K562 (cell line): ENCODE data around the gene FBXO21. TPM values are rescaled to one million over a fixed set of nuclear protein-coding genes. Genes with fewer than 3 reads are reported as not detected.

Source experiments
- ADNP ChIP-seq: fragments of 200-800 bp; sonication (Bioruptor generic); IDR thresholded peaks from 2 replicates; pipeline ENCODE4 v1.6.1; 2016; ENCODE audit warnings: missing genetic modification characterization, missing compliant biosample characterization
- BHLHE40 ChIP-seq: IDR thresholded peaks from 2 replicates; pipeline ENCODE4 v1.6.1; 2011; ENCODE audit warnings: low read length, improper control_type of control experiment
- BRF2 ChIP-seq: IDR thresholded peaks from 3 replicates; pipeline ENCODE4 v1.6.1; 2011; ENCODE audit warnings: borderline replicate concordance, mild to moderate bottlenecking; ENCODE audit not compliant: insufficient read length, insufficient read depth
- CBX1 ChIP-seq: sonication (generic); IDR thresholded peaks from 2 replicates; pipeline ENCODE4 v1.6.1; 2016; ENCODE audit warnings: antibody characterized with exemption, low read depth, mild to moderate bottlenecking
- CREB1 ChIP-seq, 2 experiments: sonication (generic) in 1 of 2; formaldehyde crosslinking in 1 of 2; IDR thresholded peaks; 2 replicates each; pipeline versions ENCODE4 v1.6.1 to v1.8.0; 2012 to 2022; ENCODE audit warnings: inconsistent platforms in 1 of 2, mild to moderate bottlenecking in 1 of 2, missing genetic modification reagents in 1 of 2, moderate library complexity in 1 of 2
- CTBP1 ChIP-seq: fragments of 450-650 bp; IDR thresholded peaks from 2 replicates; pipeline ENCODE4 v1.6.1; 2016; ENCODE audit warnings: borderline replicate concordance
- CXXC5 ChIP-seq: fragments of 250-450 bp; sonication (Bioruptor Pico); IDR thresholded peaks from 2 replicates; pipeline ENCODE4 v1.8.0; 2022; ENCODE audit warnings: inconsistent platforms, mild to moderate bottlenecking, moderate library complexity
- DPF2 ChIP-seq: fragments of 450-650 bp; IDR thresholded peaks from 2 replicates; pipeline ENCODE4 v1.6.1; 2016
- EGR1 ChIP-seq: fragments of 450-650 bp; conservative IDR thresholded peaks from 2 replicates; pipeline ENCODE4 v1.6.1; 2017; ENCODE audit warnings: mild to moderate bottlenecking
- EP400 ChIP-seq: fragments of 450-650 bp; IDR thresholded peaks from 2 replicates; pipeline ENCODE4 v1.6.1; 2017; ENCODE audit warnings: antibody characterized with exemption, mild to moderate bottlenecking, moderate library complexity
- FOXJ2 ChIP-seq: fragments of 200-800 bp; sonication (Bioruptor generic); IDR thresholded peaks from 2 replicates; pipeline ENCODE4 v1.6.1; 2016; ENCODE audit warnings: missing genetic modification characterization, missing compliant biosample characterization
- KAT7 ChIP-seq: sonication (generic); formaldehyde crosslinking; IDR thresholded peaks from 2 replicates; pipeline ENCODE4 v1.8.0; 2022; ENCODE audit warnings: missing genetic modification reagents, mild to moderate bottlenecking, borderline replicate concordance
- RB1 ChIP-seq: fragments of 450-650 bp; IDR thresholded peaks from 2 replicates; pipeline ENCODE4 v1.6.1; 2017; ENCODE audit warnings: low read depth, mild to moderate bottlenecking
- SMAD3 ChIP-seq: fragments of 450-650 bp; formaldehyde crosslinking; conservative IDR thresholded peaks from 2 replicates; pipeline ENCODE4 v1.4.0; 2020; ENCODE audit warnings: mild to moderate bottlenecking
- SP1 ChIP-seq: sonication (generic); formaldehyde crosslinking; IDR thresholded peaks from 2 replicates; pipeline ENCODE4 v1.8.1; 2022; ENCODE audit warnings: mild to moderate bottlenecking, missing genetic modification reagents
- SREBF2 ChIP-seq: sonication (generic); formaldehyde crosslinking; IDR thresholded peaks from 2 replicates; pipeline ENCODE4 v1.4.0; 2020; ENCODE audit warnings: mild to moderate bottlenecking, missing genetic modification reagents
- ZFX ChIP-seq: sonication (generic); formaldehyde crosslinking; IDR thresholded peaks from 2 replicates; pipeline ENCODE4 v1.8.0; 2022; ENCODE audit warnings: mild to moderate bottlenecking, missing genetic modification reagents, moderate library complexity
- ZNF146 ChIP-seq: IDR thresholded peaks from one replicate; pipeline ENCODE4 v1.6.1; 2018; ENCODE audit warnings: missing compliant biosample characterization; ENCODE audit not compliant: unreplicated experiment
- ZNF174 ChIP-seq: fragments of 250-450 bp; sonication (Bioruptor Pico); IDR thresholded peaks from 2 replicates; pipeline ENCODE4 v1.4.0; 2020; ENCODE audit warnings: mild to moderate bottlenecking
- ZNF695 ChIP-seq: fragments of 450-650 bp; formaldehyde crosslinking; IDR thresholded peaks from 2 replicates; pipeline ENCODE4 v1.4.0; 2020; ENCODE audit warnings: mild to moderate bottlenecking, moderate library complexity
- polyA plus RNA-seq, 8 experiments: library from polyadenylated mRNA; depleted of rRNA in 4 of 8; stranded (reverse) in 5 of 8; unstranded in 3 of 8; fragments of >200 nt; fragmentation: Nextera tagmentation in 2 of 8; fragmentation: Illumina TruSeq in 1 of 8; extraction: Ambion mirVana in 2 of 8; extraction: Trizol in 1 of 8; gene quantifications; 2 replicates each; pipeline versions ENCODE4 v1.2.1 to v1.2.3, GENCODE V29; 2011 to 2014; ENCODE audit warnings: inconsistent platforms in 1 of 8, missing spikeins in 1 of 8
- total RNA-seq, 7 experiments: library from RNA; depleted of rRNA in 6 of 7; stranded (reverse); fragments of >200 nt in 6 of 7; fragmentation: Illumina TruSeq in 2 of 7; extraction: Trizol in 2 of 7; gene quantifications; 2 replicates each; pipeline versions ENCODE4 v1.2.1 to v1.2.3, GENCODE V29; 2011 to 2021; ENCODE audit warnings: low replicate concordance in 1 of 7
- TF ChIP-seq, protein P1 (sequence below), 2 experiments: IDR thresholded peaks; 2 replicates each; pipeline ENCODE4 v1.6.1; 2012; ENCODE audit warnings: improper control_type of control experiment in 2 of 2, low read depth in 2 of 2, low read length in 2 of 2, borderline replicate concordance in 1 of 2
- TF ChIP-seq, protein P2 (sequence below): fragments of 450-650 bp; IDR thresholded peaks from 2 replicates; pipeline ENCODE4 v1.6.1; 2016; ENCODE audit warnings: antibody characterized with exemption
- TF ChIP-seq, protein P3 (sequence below), 2 experiments: fragments of 450-650 bp in 1 of 2; sonication (generic) in 1 of 2; formaldehyde crosslinking in 1 of 2; IDR thresholded peaks in 1 of 2; conservative IDR thresholded peaks in 1 of 2; 2 replicates each; pipeline versions ENCODE4 v1.6.1 to v1.8.1; 2016 to 2023; ENCODE audit warnings: mild to moderate bottlenecking in 2 of 2, moderate library complexity in 2 of 2, inconsistent platforms in 1 of 2, missing genetic modification reagents in 1 of 2

The FBXO21 gene
- total and polyA plus RNA-seq, 9 of the 15 experiments (the other 6 are each of a cell fraction or from before 2014, with no cell fraction given), result 3.0 to 50.9 (median 9.1) TPM

DNA sequence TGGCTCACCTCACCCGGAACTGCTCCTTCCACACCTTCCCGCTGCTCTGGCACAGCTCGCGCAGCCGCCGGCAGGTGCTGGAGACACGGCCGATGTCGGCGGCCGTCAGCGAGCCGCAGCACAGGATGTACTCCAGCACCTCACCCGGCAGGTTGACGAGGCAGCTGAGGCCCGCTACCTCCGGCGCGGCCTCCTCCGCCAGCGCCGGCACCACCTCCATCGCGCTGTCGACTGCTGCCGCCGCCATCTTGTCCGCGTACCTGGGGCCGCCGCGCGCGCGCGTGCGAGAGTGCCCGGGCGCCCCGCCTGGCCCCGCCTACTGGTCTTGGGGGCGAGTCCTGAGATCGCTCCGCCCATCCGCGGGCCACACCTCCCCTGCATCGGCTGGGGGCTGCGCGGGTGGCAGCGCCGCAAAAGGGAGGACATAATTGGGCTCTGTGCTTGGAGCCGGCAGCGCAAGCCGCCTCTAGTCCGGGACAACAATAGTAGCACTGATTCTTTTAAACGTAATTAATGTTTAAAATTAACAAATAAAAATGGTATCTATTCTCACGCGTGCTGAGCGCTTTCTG is at the start of gene FBXO21 (continued):
- TF ChIP-seq ZFX (CRISPR knock-in tag) (peak; percentile 91), EP400 (0 out of 2 replicates have a peak, but pooled peaks have one; percentile 35), CREB1 (IDR thresholded peaks at IDR 0.05) (peak; percentile 22; the same call in 1 of the 2 replicates), CREB1 (CRISPR knock-in tag; IDR thresholded peaks at IDR 0.05) (0 out of 2 replicates have a peak, but pooled peaks have one; percentile 14), SP1 (peak; percentile 68), BHLHE40 (peak; percentile 69), SREBF2 (CRISPR knock-in tag) (no peak), RB1 (peak; percentile 93), FOXJ2 (no peak), DPF2 (no peak), SMAD3 (CRISPR knock-in tag) (no peak), CTBP1 (peak; percentile 85), ZNF146 (CRISPR knock-in tag) (no peak), CXXC5 (peak; percentile 71), ZNF695 (CRISPR knock-in tag) (no peak), BRF2 (no peak), KAT7 (0 out of 2 replicates have a peak, but pooled peaks have one; percentile 62), ZNF174 (no peak), CBX1 (0 out of 2 replicates have a peak, but pooled peaks have one; percentile 29), ADNP (no peak), EGR1 (peak; percentile 20; the same call in 1 of the 2 replicates)
- TF ChIP-seq, protein P1, sequence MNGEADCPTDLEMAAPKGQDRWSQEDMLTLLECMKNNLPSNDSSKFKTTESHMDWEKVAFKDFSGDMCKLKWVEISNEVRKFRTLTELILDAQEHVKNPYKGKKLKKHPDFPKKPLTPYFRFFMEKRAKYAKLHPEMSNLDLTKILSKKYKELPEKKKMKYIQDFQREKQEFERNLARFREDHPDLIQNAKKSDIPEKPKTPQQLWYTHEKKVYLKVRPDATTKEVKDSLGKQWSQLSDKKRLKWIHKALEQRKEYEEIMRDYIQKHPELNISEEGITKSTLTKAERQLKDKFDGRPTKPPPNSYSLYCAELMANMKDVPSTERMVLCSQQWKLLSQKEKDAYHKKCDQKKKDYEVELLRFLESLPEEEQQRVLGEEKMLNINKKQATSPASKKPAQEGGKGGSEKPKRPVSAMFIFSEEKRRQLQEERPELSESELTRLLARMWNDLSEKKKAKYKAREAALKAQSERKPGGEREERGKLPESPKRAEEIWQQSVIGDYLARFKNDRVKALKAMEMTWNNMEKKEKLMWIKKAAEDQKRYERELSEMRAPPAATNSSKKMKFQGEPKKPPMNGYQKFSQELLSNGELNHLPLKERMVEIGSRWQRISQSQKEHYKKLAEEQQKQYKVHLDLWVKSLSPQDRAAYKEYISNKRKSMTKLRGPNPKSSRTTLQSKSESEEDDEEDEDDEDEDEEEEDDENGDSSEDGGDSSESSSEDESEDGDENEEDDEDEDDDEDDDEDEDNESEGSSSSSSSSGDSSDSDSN (IDR thresholded peaks at IDR 0.05; ENCODE audit: borderline replicate concordance in 1 of 2, low read depth in 2 of 2, low read length in 2 of 2), result peak in 1 of 2 experiments; percentile 37; a peak in 1 of 4 replicates
- TF ChIP-seq, protein P2, sequence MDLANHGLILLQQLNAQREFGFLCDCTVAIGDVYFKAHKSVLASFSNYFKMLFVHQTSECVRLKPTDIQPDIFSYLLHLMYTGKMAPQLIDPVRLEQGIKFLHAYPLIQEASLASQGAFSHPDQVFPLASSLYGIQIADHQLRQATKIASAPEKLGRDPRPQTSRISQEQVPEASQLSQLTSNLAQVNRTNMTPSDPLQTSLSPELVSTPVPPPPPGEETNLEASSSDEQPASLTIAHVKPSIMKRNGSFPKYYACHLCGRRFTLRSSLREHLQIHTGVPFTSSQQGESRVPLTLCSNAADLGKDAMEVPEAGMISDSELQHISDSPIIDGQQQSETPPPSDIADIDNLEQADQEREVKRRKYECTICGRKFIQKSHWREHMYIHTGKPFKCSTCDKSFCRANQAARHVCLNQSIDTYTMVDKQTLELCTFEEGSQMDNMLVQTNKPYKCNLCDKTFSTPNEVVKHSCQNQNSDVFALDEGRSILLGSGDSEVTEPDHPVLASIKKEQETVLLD, result no peak
- TF ChIP-seq, protein P3, sequence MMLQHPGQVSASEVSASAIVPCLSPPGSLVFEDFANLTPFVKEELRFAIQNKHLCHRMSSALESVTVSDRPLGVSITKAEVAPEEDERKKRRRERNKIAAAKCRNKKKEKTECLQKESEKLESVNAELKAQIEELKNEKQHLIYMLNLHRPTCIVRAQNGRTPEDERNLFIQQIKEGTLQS (IDR thresholded peaks at IDR 0.05), result no peak
- TF ChIP-seq, protein P3 (CRISPR knock-in tag; conservative IDR thresholded peaks at IDR 0.05), result no peak
